ACHN (cell line): ENCODE measurements around the gene BSN.

Experiments used
- DNase-seq: peaks from one replicate; pipeline ENCODE4 v3.0.0-alpha.2; 2015
- in situ Hi-C: cut with HindIII; loops from 2 replicates; pipeline ENCODE4 v1.10.0; 2017; ENCODE audit warnings: low sequenced_read_pairs, low pct_ligation_motif_present, low pct_unique_long_range_greater_than_20kb

Gene BSN

DNA sequence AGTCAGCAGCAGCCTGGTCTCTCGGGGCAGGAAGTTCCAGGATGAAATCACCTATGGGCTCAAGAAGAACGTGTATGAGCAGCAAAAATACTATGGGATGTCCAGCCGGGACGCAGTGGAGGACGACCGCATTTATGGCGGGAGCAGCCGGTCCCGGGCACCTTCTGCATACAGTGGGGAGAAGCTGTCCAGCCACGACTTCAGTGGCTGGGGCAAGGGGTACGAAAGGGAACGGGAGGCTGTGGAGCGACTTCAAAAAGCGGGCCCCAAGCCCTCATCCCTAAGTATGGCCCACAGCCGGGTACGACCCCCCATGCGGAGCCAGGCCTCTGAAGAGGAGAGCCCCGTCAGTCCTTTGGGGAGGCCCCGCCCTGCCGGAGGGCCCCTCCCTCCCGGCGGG lies 107.7 kb downstream of the BSN start:
- in situ Hi-C loops: no loop called here
- no peak for DNase-seq

DNA sequence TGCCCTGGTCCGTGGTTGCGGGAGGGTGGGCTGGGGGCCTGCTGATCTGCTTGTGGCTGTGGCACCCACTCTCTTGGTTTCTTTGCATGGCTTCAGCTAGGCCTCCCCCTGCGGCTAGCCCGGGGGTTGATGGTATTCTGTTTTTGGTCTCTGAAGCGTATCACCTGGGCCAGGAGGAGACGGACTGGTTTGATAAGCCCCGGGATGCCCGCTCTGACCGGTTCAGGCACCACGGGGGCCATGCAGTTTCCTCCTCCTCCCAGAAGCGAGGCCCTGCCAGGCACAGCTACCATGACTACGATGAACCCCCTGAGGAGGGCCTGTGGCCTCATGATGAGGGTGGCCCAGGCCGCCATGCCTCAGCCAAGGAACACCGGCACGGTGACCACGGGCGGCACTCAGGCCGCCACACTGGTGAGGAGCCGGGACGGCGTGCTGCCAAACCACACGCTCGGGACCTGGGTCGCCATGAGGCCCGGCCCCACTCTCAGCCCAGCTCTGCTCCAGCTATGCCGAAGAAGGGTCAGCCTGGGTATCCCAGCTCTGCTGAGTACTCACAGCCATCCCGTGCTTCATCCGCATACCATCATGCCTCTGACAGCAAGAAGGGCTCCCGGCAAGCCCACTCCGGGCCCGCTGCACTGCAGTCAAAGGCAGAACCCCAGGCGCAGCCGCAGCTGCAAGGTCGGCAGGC lies 108.6 kb downstream of the BSN start:
- in situ Hi-C loops: no loop called here
- DNase-seq: no peak

DNA sequence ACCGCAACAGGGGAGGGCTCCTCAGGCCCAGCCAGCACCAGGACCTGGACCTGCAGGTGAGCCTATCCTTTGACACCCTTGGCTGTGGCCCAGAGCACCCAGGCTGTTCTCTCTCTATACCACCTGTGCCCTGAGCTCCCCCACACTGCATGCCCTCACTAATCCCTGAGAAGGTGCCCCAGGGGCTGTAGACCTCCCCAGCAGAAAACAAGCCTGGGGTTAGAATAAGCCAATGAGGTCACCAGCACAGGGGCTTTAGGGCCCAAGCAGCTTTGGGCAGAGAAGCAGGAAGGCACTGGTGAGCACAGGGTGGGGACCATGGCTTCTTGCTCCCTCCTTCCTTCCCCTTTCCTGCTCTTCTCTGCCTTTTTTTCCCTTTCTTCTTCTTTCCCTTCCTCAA lies 109.6 kb downstream of the BSN start:
- in situ Hi-C loops: no loop called here

DNA sequence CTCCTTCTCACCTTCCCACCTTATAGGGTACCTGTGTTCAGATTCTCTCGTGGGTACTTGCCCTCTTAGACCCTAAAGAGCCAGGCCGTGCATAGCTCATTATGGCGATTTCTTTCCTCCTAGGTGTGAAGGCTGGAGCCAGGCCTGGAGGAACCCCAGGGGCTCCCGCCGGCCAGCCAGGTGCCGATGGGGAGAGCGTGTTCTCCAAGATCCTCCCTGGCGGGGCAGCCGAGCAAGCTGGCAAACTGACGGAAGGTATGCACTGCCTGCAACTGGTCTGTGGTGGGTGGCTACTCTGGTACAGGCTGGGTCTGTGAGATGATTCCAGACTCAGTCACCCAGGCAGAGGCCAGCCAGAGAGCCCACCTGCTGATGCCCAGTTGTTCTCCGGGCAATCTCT lies 110.0 kb downstream of the BSN start:
- in situ Hi-C loops: no loop called here
- no peak for DNase-seq

More for the DNA sequence above, 109.6 kb downstream of the BSN start:
- DNase-seq: no peak

DNA sequence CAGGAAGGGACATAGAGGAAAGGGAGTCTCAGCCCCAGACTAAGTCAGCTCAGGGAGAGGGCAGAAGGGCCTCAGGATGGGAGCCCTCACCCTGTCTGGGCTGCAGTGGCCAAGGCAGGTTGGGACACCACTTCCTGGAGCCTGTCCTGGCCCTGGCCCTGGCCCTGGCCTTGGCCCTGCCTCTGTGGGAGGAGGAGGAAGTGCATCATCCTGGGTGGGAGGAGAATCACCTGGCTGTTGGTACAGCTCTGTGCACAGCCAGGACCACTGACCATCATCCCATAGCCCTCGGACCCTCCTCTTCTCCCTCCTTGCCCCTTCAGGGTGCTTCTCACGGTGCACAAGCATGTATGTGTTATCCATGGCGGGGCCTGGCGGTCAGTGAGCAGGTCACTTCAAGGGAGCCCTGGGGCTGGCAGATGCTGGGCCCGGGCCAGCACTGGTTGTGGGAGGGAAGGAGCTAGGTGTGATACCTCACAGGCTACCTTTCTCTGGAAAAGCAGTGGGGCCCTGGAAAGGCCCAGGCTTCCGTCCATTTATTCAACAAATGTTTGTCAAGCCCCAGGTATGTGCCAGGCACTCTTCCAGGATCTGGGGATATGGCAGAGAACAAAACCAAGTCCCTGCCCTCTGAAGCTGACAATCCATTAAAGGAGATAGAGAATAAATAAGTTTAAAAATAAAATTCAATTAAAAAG lies 111.7 kb downstream of the BSN start:
- in situ Hi-C loops: no loop called here
- DNase-seq: no peak

DNA sequence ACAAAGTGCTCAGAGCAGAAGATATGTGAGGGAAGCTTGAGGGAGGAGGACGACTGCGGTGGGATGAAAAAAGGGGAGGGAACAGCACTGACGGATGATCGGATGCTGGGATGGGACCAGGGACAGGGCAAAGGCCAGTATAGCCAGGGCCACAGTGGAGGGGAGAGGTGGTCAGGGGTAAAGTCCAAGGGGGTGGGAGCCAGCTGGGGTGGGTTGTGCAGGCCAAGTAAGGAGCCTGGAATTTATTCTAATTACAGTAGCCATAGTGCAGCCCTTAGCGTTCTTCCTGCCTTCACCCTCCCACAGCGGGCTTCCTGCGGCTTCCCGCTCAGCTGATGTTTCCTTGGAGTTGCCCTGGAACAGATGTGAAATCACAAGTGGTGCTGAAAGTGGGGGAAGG lies 112.3 kb downstream of the BSN start:
- DNase-seq: no peak
- in situ Hi-C loops: no loop called here

DNA sequence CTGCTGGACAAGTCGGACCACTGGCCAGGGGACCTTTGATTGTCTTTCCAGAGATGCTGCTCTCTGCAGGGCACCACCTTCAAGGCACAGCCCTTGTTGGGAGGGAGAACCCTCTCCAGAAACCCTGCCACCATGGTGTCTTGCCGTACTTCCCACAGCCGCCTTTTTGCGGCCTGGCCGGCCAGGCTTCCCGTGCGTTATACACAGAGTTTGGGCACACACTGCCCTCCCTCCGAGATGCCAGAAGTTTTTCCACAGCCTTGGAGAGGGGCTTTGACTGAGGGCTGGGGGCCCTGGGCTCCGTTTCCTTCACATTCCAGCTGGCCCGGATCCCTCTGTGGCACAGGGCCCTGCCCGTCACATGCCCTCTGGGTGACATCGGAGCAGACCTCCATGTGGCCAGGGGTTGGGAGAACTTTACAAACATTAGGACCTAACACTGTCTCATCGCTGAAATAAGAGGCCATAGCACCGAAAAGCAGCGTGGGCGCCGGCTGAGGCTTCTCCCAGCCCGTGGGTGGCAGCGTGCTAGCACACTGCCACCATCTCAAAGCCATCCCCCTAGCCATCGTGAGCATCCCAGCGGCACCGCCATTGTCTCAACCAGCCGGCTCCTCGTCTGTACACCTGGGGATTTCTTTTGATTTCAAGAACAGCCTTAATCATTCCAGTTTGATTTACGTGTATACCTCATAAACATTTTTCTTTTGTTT lies 113.6 kb downstream of the BSN start:
- in situ Hi-C loops: no loop called here
- DNase-seq: no peak

DNA sequence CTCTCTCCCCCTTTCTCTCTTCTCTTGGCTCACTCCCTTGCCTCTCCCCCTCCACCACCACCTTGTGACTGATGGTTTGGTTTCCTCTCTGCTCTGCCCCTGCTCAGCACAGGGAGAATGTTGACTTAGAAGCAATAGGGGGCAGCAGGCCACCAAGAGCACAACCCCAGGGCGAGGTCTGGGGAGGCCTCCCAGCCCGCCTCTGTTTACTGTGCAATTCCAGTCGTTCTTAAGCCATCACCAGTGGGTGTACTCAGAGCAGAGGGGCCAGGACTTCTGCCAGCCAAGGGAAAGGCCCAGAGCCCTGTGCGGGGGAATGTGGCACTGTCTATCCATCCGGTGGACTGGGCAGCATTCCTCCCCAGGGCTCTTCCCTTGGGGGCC lies 114.1 kb downstream of the BSN start:
- peak; percentile 34 for DNase-seq
- in situ Hi-C loops: no loop called here

DNA sequence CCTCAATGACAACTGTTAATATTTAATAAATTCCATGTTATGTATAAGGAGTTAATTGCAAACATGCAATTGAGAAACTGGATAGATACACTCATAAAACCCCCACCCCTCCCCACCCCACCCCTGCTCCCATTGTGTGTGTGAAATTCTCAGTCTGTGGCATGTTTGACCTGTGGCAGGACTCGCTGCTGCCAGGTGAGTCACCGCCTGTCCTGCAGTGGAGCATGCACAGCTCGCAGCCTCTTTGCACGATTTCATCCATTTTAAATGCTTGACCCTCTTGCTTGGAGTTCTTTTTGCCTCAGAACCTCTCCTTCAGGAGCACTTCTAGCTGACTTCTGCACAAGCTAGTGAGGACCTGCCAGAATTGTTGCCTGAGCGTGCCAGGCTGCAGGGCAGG lies 114.6 kb downstream of the BSN start:
- DNase-seq: peak; percentile 60
- in situ Hi-C loops: no loop called here

DNA sequence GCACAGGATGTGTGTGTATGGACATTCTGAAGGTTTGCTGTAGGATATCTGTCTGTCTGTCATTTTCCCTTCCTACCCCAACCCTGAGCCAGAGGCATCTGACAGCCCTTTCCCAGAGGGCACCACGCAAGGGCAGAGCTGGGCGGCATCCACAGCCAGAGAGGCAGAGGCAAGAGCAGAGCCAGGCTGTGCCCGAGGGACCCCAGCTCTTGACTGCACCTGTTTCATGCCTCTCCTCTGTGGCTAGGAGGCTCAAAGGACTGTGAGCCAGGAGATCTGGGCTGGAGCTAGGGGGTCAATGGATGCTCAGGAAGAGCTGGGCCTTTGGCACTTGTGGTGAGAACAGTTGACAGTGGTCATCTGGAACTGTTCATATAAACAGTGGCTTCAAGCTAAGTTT lies 115.1 kb downstream of the BSN start:
- DNase-seq: no peak
- in situ Hi-C loops: no loop called here

DNA sequence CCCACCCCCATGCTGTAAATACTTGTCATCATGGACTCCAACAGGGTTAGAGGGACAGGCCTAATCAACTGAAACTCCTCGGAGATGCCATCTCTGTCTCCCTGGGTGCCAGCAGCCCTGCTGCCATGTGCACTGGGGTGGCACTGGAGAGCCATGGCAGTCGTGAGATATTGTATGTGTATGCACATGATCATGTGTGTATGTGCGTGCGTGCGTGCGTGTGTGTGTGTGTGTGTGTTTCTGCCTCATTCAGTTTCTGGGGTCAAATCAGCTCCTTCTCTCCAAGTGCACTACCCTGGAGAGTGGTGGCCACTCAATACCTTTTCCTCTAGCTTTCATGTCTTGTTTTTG lies 116.6 kb downstream of the BSN start:
- no peak for DNase-seq
- in situ Hi-C loops: no loop called here

DNA sequence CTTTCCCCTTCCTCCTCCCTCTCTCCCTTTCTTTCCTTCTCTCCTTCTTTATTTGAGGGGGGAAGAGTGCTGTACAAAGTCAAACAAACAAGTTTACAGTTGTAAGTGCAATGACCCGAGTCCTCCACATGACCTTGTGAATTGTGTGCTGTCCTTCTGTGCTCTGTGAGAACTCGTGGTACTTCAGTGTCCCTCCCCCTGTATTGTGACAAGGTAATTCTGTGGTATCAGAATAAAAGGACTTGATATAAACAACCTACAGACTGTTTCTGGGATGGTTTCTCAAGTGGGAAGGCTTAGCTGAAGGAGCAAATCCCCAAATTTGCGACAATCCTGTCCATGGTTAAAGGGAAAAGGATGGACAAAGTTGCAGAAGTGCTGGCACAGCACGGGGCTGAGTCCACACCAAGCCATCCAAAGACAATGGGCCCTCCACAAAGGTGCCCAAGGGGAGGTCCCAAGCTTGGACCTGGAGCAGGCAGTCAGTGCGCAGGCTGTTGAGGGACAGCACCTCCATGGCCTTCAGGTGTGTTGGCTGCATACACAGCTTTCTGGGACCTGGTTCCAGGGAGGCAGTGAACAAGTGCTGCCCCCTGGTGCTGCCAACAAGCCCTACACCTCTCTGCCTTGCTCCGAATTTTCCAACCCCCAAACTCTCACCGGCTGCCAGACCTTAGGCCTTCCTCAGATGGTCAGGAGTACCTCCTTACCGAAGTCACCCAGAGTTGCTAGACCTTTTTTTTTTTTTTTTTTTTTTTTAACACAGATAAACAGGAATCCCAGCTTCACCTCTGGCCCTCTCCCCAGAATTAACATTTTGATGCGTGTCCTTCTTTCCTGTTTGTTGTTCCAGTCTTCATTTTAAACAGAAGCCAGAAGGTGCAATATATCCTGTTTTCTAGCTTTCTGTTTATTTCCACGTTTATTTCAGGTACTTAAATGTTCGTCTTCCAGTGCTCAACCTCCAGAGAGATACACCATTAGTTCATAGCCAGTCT lies 117.3 kb downstream of the BSN start:
- in situ Hi-C loops: no loop called here

DNA sequence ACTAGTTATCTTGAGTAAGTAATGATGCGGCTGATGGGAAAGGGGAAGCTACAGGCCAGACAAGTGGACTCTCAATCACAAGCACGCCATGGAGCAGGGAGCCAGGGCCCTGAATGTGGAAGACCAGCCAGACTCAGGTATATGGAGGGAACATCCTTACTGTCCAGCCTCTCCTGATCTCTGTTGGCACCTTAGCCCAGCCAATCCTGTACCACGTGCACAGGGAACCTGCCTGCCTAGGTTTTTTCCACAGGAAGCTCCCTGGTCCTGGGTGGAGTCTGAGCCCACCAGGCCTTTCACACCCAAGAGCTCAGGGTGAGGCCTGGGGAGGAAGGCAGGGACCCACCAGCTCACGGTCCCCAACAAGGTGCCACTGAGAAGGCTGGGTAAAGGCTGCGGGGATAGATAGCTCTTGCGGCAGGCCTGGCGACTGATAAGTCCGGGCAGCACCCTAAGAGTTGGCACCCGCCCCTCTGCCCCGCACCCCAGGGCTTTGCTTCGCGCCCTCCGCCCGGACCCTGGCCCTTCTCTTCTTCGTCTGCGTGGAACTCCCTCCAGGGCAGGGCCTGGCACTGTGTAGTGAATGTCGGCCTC lies 118.9 kb downstream of the BSN start:
- DNase-seq: no peak
- in situ Hi-C loops: no loop called here

More for the DNA sequence above, 117.3 kb downstream of the BSN start:
- peak; percentile 59 for DNase-seq

DNA sequence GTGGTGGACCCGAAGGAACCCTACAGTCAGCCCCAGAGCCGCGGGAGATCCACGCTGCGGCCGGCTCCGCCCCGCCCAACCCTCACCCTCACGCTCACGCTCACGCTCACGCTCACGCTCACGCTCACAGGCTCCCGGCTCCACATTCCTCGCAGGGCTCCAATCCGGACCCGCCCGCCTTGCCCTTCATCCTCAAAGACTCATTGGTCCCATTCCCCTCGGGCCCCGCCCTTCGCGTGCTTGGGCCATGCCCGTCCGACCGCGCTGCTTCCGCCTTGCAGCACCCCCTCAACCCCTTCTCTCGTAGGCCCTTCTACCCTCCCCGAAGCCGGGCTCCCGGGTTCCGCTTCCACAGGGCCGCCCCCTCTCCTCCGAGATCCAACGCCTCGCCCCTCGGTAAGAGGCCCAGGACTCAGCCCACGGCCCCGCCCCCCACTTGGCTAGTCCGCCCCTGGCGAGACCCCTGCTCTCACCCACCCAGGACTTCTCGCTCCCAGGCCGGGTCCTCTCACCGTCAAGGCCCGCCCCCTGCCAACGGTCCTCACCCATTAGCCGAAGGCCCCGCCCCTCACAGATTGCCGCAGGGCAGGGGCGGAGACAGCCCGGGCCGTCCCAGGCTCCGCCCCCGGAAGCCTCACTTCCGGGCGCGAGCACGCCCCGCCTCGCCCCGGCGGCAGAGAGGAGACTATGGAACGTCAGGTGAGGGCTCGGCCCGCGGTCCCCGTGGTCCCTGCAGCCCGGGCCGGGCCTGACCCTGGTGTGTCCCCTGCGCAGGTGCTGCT lies 119.6 kb downstream of the BSN start, which contains the start of gene APEH:
Gene APEH (plus strand): TSS at position 637 of the 782 bp plus-strand sequence. CDS start 51 bp downstream, at position 688.
- in situ Hi-C loops: no loop called here
- peak; percentile 97 for DNase-seq

DNA sequence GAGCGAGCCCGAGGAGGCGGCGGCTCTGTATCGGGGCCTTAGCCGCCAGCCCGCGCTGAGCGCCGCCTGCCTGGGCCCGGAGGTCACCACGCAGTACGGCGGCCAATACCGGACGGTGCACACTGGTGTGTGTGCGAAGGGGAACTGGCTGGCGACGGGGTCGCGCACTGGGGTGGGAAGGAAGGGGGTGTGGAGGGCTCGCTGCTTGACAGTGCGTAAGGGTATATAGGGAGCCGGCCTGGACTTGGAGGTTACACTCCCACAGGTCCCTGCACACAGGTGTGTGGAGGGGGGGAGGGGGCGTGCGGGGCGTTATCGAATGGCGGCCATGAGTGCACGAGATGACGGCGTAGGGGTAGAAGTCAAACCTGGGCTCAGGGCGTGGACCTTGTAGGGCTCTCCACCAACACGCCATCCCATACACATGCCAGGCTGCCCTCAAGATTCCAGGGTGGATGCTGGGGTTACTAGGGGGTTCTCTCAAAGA lies 120.3 kb downstream of the BSN start:
- in situ Hi-C loops: no loop called here
- no peak for DNase-seq

DNA sequence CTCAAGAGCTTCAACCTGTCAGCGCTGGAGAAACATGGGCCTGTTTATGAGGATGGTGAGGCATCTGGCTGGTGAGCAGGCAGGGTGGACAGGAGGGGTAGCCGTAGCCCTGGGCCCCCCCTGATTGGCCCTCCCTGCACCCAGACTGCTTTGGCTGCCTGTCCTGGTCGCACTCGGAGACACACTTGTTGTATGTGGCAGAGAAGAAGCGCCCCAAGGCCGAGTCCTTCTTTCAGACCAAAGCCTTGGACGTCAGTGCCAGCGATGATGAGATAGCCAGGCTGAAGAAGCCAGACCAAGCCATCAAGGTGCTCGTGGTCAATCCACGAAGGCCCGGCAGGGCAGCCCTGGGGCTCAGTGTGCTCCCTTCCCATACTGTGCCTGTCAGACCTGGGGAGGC lies 121.6 kb downstream of the BSN start:
- DNase-seq: no peak
- in situ Hi-C loops: no loop called here

DNA sequence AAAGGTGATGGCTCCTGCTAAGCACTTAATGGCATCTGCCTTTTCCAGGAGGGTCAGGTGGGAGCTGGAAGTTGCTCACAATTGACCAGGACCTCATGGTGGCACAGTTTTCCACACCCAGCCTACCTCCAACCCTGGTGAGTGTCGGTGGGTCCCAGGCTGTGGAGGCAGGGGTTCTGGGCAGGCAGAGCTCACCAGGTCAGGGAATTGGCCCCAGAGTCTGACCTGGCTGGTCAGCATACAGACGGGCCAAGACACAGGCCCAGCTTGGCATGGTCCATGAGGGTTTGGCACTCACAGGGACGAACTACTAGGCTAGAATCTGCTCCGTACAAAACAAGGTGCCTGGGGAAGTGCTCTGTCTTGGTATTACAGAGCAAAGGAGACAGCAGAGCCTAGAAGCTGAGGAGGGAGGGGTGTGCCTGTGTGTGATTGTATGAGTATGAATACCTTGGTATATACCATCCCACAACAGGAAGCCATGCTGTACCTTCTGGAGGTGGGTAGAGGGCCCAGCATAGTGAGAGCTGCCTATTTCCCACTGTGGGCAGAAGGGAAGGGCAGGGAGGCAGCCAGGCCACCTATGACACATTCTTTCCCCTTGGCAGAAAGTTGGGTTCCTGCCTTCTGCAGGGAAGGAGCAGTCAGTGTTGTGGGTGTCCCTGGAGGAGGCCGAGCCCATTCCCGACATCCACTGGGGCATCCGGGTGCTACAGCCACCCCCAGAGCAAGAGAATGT lies 126.4 kb downstream of the BSN start:
- DNase-seq: no peak
- in situ Hi-C loops: no loop called here
